ENCODE results near the gene SLC10A7. TPM values are rescaled to one million over a fixed set of nuclear protein-coding genes. Genes with fewer than 3 reads are reported as not detected.

SLC10A7 gene
- total RNA-seq, 4 donors from 2014 or later = 12.0 to 56.1 (median 15.9) TPM

DNA sequence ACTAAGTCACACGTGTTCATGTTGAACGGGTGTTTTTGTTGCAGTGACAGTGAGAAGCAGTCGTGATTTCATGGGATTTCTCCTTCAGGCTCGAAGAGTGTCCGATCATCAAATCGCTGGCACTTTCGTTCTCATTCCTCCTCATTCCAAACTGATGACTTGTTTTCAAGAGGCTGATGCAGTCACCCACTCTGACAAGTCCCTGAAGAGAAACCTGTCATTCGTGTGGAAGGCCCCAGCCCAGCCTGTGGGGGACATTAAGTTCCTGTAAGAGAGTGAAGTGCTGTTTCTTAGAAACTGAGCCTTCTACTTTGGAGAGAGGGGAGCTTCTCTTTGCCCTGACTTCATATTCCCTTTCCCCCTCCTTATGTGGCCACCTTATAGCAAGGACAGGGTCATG is 299.4 kb downstream of the SLC10A7 start:
- no peak overlapping the region for H3K27ac ChIP-seq
- no peak overlapping the region for H3K4me3 ChIP-seq
- in situ Hi-C loops (cut with MboI; ENCODE audit: low pct_ligation_motif_present in 1 of 4, low pct_unique_long_range_greater_than_20kb in 1 of 4, low sequenced_read_pairs in 3 of 4) (no loop called here), intact Hi-C loops (cut with DNase I; ENCODE audit: low total_unique reads) (no loop called here)
- DNase-seq = no peak
- no peaks in the 10 kb centered on the region for H3K27me3 ChIP-seq
- H3K9me3 ChIP-seq = no peaks in the 10 kb centered on the region
- 76 to 79% methylated on average over 7 to 8 of the region's 8 CpGs for WGBS, 2 donors (ENCODE audit: low coverage in 1 of 2)
- no peaks in the 10 kb centered on the region for H3K4me1 ChIP-seq
- TF ChIP-seq EP300 (IDR thresholded peaks at IDR 0.05; ENCODE audit: low read depth) (no peak), POLR2A (IDR thresholded peaks at IDR 0.05) (no peak)
- no peaks in the 10 kb centered on the region for H3K36me3 ChIP-seq

DNA sequence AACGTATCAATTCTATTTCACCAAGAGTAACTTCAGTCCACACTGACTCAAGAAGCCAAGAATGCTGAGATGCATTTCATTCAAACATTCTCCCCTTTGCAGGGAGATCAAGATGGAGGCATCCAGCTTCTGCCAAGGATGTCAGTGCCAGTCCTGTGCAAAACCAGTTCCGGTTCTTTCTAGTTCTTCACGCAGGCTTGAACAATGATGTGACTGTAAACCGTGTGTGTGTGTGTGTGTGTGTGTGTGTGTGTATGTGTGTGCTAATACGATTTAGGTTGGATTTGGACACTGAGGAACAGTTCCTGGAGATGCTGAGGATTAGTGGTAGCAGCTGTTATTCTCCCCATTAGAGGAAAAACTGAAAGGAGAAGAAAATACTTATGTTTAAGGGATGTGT is 307.5 kb downstream of the SLC10A7 start, which contains the start of gene REELD1:
REELD1 (plus strand) TSS at position 301 of the 400 bp plus-strand sequence. CDS start 2,415 bp downstream, outside the sequence.
- no peak within 1 kb of the TSS for H3K4me3 ChIP-seq
- H3K27me3 ChIP-seq = no peaks in the 10 kb centered on the region
- no peak for DNase-seq
- H3K36me3 ChIP-seq = no peaks in the 10 kb centered on the region
- intact Hi-C loops (cut with DNase I; ENCODE audit: low total_unique reads) = no loop called here
- WGBS, 2 donors (ENCODE audit: low coverage in 1 of 2) = 87 to 89% methylated on average over 4 to 5 of the region's 5 CpGs
- TF ChIP-seq POLR2AphosphoS5 (IDR thresholded peaks at IDR 0.05) = no peak
- TF ChIP-seq, protein P1, sequence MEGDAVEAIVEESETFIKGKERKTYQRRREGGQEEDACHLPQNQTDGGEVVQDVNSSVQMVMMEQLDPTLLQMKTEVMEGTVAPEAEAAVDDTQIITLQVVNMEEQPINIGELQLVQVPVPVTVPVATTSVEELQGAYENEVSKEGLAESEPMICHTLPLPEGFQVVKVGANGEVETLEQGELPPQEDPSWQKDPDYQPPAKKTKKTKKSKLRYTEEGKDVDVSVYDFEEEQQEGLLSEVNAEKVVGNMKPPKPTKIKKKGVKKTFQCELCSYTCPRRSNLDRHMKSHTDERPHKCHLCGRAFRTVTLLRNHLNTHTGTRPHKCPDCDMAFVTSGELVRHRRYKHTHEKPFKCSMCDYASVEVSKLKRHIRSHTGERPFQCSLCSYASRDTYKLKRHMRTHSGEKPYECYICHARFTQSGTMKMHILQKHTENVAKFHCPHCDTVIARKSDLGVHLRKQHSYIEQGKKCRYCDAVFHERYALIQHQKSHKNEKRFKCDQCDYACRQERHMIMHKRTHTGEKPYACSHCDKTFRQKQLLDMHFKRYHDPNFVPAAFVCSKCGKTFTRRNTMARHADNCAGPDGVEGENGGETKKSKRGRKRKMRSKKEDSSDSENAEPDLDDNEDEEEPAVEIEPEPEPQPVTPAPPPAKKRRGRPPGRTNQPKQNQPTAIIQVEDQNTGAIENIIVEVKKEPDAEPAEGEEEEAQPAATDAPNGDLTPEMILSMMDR (IDR thresholded peaks at IDR 0.05) = no peak
- TF ChIP-seq EP300 (IDR thresholded peaks at IDR 0.05; ENCODE audit: low read depth) = no peak
- TF ChIP-seq POLR2A (IDR thresholded peaks at IDR 0.05) = no peak
- in situ Hi-C loops (cut with MboI; ENCODE audit: low pct_ligation_motif_present in 1 of 4, low pct_unique_long_range_greater_than_20kb in 1 of 4, low sequenced_read_pairs in 3 of 4) = no loop called here
- no peaks in the 10 kb centered on the region for H3K9me3 ChIP-seq
- no peak within 1 kb of the TSS for H3K27ac ChIP-seq
- no peaks in the 10 kb centered on the region for H3K4me1 ChIP-seq

GRCh38 chr4:146212781-146213180 is 309.0 kb downstream of the SLC10A7 start:
- Histone ChIP-seq H3K36me3 (no peaks in the 10 kb centered on the region), H3K27ac (no peak overlapping the region), H3K4me3 (no peak overlapping the region), H3K9me3 (no peaks in the 10 kb centered on the region), H3K27me3 (no peaks in the 10 kb centered on the region), H3K4me1 (no peaks in the 10 kb centered on the region)
- 85 to 92% methylated on average over 4 to 9 of the region's 9 CpGs for WGBS, 2 donors (ENCODE audit: low coverage in 1 of 2)
- no peak for DNase-seq
- intact Hi-C loops (cut with DNase I; ENCODE audit: low total_unique reads) (no loop called here), in situ Hi-C loops (cut with MboI; ENCODE audit: low pct_ligation_motif_present in 1 of 4, low pct_unique_long_range_greater_than_20kb in 1 of 4, low sequenced_read_pairs in 3 of 4) (no loop called here)
- TF ChIP-seq POLR2A (IDR thresholded peaks at IDR 0.05) (no peak), EP300 (IDR thresholded peaks at IDR 0.05; ENCODE audit: low read depth) (no peak), POLR2AphosphoS5 (IDR thresholded peaks at IDR 0.05) (no peak)
- TF ChIP-seq, protein P1 (IDR thresholded peaks at IDR 0.05) = no peak

DNA sequence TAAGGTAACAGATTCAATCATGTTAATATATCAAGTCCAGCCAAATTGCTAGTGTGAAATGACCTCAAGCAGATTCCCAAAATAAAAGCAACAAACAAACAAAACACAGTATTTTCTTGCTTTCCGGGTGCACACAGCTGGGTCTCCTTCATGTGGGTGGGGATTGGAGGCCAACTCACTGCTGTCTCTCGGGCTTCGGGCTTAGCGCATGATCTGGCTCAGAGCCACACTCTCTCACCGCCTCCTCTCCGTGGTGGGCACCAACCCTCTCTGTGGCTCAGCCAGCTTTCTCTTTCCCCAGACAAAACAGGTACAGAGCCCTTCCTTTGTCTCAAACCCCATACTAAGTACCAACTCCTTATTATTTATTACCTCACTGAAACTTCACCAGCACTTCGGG is 310.3 kb downstream of the SLC10A7 start:
- intact Hi-C loops (cut with DNase I; ENCODE audit: low total_unique reads) = no loop called here

More for the DNA sequence above, 310.3 kb downstream of the SLC10A7 start:
- TF ChIP-seq EP300 (IDR thresholded peaks at IDR 0.05; ENCODE audit: low read depth) (no peak), POLR2A (IDR thresholded peaks at IDR 0.05) (no peak), POLR2AphosphoS5 (IDR thresholded peaks at IDR 0.05) (no peak)
- TF ChIP-seq, protein P1 (IDR thresholded peaks at IDR 0.05) = no peak
- Histone ChIP-seq H3K9me3 (no peaks in the 10 kb centered on the region), H3K4me3 (no peak overlapping the region), H3K4me1 (no peaks in the 10 kb centered on the region), H3K27me3 (no peaks in the 10 kb centered on the region), H3K36me3 (no peaks in the 10 kb centered on the region), H3K27ac (no peak overlapping the region)
- in situ Hi-C loops (cut with MboI; ENCODE audit: low pct_ligation_motif_present in 1 of 4, low pct_unique_long_range_greater_than_20kb in 1 of 4, low sequenced_read_pairs in 3 of 4) = no loop called here
- no peak for DNase-seq
- 70 to 74% methylated on average over 3 to 7 of the region's 7 CpGs for WGBS, 2 donors (ENCODE audit: low coverage in 1 of 2)
